Spleen (tissue), 7 donors: Measurements from ENCODE around the gene SNX9.

ENCODE experiments used
- CTCF ChIP-seq, 11 experiments: fragments of 200-600 bp in 7 of 11; fragments of 450-650 bp in 4 of 11; sonication (generic) in 4 of 11; IDR thresholded peaks in 8 of 11; conservative IDR thresholded peaks in 3 of 11; 1 replicate in 7 of 11; 2 replicates in 4 of 11; pipeline versions ENCODE4 v1.4.0 to v1.8.0; 2016 to 2021; ENCODE audit warnings: antibody characterized with exemption in 11 of 11, inconsistent platforms in 4 of 11, mild to moderate bottlenecking in 1 of 11
- POLR2A ChIP-seq, 3 donors: fragments of 450-650 bp; IDR thresholded peaks; one replicate each; pipeline ENCODE4 v1.5.1; 2017; ENCODE audit warnings: antibody characterized with exemption in 3 of 3, mild to moderate bottlenecking in 1 of 3
- POLR2AphosphoS5 ChIP-seq, 3 donors: sonication (generic); formaldehyde crosslinking; IDR thresholded peaks; one replicate each; pipeline ENCODE4 v1.5.1; 2017; ENCODE audit warnings: antibody characterized with exemption in 3 of 3
- donor health status: DM: no; HTN: no; CAD: no; lungs with moderate emphysema.
- donor health status: DM: no; HTN: no; CAD: no.
- donor health status: DM: no; HTN: no; CAD: no.

DNA sequence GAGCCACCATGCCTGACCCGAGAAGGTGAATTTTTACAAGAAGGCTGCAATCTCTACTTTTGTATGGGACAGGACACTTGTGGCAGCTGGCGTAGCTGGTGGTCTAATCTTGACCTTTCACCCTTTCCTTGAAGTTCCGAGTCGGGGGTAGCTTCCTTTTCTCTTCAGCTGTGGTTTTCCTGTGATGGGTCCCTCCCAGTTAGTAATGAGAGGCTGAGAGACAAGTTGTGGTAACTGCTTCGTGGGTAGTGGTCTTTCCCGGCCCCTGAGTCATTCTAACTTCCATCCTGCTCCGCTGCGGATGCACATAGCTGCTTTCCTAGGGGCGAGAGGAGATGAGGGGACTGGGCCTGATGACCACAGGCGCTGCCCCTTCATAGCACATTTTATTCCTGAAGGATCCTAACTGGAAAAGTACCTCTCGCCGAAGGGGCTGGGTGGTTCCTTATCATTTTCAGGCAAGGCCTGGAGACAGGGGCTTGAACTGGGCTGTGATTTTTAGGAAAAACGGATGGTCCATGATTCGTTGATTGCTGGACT is 161.7 kb downstream of the SNX9 start:
- no peak for TF ChIP-seq CTCF (IDR thresholded peaks at IDR 0.05 in 8 of 11, conservative IDR thresholded peaks at IDR 0.05 in 3 of 11)
- TF ChIP-seq POLR2A (IDR thresholded peaks at IDR 0.05), result no peak
- TF ChIP-seq POLR2AphosphoS5 (IDR thresholded peaks at IDR 0.05), result no peak
